ENCODE results near the gene GLUL. TPM values are rescaled to one million over a fixed set of nuclear protein-coding genes. Genes with fewer than 3 reads are reported as not detected.
A peak's percentile ranks its signal among the peaks of the same experiment; 100 is the strongest.

Gene GLUL
- total RNA-seq, 1 donor: 417 TPM

DNA sequence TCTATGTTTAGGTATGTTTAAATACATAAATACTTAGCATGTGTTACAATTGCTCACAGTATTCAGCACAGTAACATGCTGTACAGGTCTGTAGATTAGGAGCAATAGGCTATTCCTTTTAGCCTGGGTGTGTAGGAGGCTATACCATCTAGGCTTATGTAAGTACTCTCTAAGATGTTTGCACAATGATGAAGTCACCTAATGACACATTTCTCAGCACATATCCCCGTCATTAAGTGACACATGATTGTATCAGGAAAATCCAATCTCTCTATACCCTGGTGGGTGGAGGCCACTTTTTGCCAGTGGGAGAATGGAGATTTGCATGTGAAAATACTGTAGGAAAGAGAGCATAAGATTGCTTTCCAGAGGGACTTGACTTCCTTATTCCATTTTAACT, 14.4 kb upstream of the GLUL start:
- Histone ChIP-seq H3K4me3 (ENCODE audit: low read length) (no peak overlapping the region), H3K9me3 (ENCODE audit: low read depth, low read length) (peaks cover 8% of the 10 kb centered on the region), H3K4me1 (ENCODE audit: insufficient read depth, low read length) (no peaks in the 10 kb centered on the region), H3K27me3 (ENCODE audit: insufficient read depth, low read length) (peaks cover 5% of the 10 kb centered on the region)

DNA sequence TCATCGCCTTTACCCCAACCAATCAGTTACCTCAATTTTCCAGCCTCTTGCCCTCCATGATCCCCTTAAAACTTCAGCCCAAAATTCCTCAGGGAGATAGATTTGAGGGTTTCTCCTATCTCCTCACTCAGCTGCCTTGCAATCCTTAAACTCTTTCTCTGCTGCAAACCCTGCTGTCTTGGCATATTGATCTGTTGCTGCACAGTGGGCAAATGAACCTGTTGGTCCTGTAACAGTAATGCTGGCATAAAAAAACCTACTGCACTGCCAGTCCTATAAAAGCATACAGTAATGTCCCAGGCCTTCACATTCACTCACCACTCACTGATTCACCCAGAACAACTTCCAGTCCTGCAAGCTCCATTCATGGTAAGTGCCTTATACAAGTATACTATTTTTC, 14.0 kb upstream of the GLUL start:
- Histone ChIP-seq H3K9me3 (ENCODE audit: low read depth, low read length) (peaks cover 8% of the 10 kb centered on the region), H3K4me1 (ENCODE audit: insufficient read depth, low read length) (no peaks in the 10 kb centered on the region), H3K27me3 (ENCODE audit: insufficient read depth, low read length) (peaks cover 5% of the 10 kb centered on the region), H3K4me3 (ENCODE audit: low read length) (no peak overlapping the region)

GRCh38 chr1:182404781-182405180, 13.2 kb upstream of the GLUL start:
- Histone ChIP-seq H3K4me1 (ENCODE audit: insufficient read depth, low read length) (no peaks in the 10 kb centered on the region), H3K27me3 (ENCODE audit: insufficient read depth, low read length) (peaks cover 5% of the 10 kb centered on the region), H3K9me3 (ENCODE audit: low read depth, low read length) (peaks cover 8% of the 10 kb centered on the region), H3K4me3 (ENCODE audit: low read length) (no peak overlapping the region)

GRCh38 chr1:182400567-182400966, 9.0 kb upstream of the GLUL start, which contains the start of gene TEDDM1:
TEDDM1 (minus strand) TSS chr1:182400667; CDS start chr1:182400485, 182 bp downstream.
- Histone ChIP-seq H3K4me1 (ENCODE audit: insufficient read depth, low read length) (peaks cover 10% of the 10 kb centered on the region), H3K27me3 (ENCODE audit: insufficient read depth, low read length) (peaks cover 2% of the 10 kb centered on the region), H3K9me3 (ENCODE audit: low read depth, low read length) (peaks cover 2% of the 10 kb centered on the region), H3K4me3 (ENCODE audit: low read length) (no peak within 1 kb of the TSS)

GRCh38 chr1:182397653-182398393, 6.2 kb upstream of the GLUL start:
- H3K4me1 ChIP-seq (ENCODE audit: insufficient read depth, low read length): peaks cover 34% of the 10 kb centered on the region

DNA sequence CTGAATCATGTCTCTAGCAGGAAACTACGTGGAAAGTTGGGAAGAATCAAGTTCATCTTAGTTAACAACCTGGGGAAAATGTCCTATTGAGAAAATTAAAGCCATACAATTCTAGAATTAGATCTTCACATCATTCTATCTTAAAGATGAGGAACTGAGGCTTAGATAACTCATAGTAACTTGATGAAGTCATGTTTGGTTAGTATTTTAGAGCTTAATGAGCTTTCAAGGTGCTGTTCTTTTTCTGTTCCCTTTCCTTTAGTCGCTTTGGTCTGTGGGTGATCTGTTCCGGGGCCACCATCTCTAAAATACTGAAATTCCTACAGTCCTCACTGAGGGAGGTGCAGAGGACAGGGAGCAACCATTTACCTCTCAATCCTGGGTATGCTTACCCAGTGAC, 4.3 kb upstream of the GLUL start:
- no peaks in the 10 kb centered on the region for H3K9me3 ChIP-seq (ENCODE audit: low read depth, low read length)
- H3K27me3 ChIP-seq (ENCODE audit: insufficient read depth, low read length): no peaks in the 10 kb centered on the region
- H3K4me1 ChIP-seq (ENCODE audit: insufficient read depth, low read length): peaks cover 43% of the 10 kb centered on the region
- no peak overlapping the region for H3K4me3 ChIP-seq (ENCODE audit: low read length)

More at GRCh38 chr1:182397653-182398393, 6.2 kb upstream of the GLUL start:
- H3K4me3 ChIP-seq (ENCODE audit: low read length): no peak overlapping the region
- no peaks in the 10 kb centered on the region for H3K27me3 ChIP-seq (ENCODE audit: insufficient read depth, low read length)
- H3K9me3 ChIP-seq (ENCODE audit: low read depth, low read length): no peaks in the 10 kb centered on the region

DNA sequence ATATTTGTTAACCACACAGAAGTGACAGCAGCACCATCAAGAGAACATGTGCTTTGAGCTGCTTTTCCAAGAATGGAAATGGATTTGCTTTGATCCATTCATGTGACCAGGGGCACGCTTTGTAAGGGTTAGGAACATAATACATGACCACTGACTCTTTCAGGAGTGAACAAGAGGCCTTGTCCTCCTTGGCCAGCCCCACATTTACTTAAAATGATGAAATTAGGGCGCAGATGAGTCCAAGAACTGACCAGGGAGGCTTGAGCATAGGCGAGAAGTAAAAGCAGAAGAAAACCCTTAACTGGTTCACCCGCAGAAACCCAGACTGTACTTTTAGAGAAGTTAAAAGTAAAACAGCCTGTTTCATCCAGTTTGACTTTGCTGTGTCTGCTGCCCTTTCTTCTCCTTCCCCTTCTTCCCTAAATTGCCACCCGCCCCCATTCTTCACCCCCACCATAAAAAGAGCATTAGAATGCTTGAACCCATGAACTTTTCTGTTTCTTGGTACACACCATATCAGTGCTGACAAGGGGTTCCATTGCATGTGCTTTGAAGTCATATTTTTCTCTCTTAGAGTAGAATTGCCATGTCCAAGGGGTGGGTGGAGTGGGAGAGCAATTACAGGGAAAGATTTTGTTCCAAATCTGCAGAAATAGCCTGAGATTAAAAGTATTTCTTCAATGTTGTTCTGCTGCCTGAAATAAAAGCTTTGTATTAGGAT, 2.6 kb upstream of the GLUL start:
- Histone ChIP-seq H3K27me3 (ENCODE audit: insufficient read depth, low read length) (no peaks in the 10 kb centered on the region), H3K4me3 (ENCODE audit: low read length) (no peak overlapping the region), H3K9me3 (ENCODE audit: low read depth, low read length) (no peaks in the 10 kb centered on the region), H3K4me1 (ENCODE audit: insufficient read depth, low read length) (peaks cover 52% of the 10 kb centered on the region)

DNA sequence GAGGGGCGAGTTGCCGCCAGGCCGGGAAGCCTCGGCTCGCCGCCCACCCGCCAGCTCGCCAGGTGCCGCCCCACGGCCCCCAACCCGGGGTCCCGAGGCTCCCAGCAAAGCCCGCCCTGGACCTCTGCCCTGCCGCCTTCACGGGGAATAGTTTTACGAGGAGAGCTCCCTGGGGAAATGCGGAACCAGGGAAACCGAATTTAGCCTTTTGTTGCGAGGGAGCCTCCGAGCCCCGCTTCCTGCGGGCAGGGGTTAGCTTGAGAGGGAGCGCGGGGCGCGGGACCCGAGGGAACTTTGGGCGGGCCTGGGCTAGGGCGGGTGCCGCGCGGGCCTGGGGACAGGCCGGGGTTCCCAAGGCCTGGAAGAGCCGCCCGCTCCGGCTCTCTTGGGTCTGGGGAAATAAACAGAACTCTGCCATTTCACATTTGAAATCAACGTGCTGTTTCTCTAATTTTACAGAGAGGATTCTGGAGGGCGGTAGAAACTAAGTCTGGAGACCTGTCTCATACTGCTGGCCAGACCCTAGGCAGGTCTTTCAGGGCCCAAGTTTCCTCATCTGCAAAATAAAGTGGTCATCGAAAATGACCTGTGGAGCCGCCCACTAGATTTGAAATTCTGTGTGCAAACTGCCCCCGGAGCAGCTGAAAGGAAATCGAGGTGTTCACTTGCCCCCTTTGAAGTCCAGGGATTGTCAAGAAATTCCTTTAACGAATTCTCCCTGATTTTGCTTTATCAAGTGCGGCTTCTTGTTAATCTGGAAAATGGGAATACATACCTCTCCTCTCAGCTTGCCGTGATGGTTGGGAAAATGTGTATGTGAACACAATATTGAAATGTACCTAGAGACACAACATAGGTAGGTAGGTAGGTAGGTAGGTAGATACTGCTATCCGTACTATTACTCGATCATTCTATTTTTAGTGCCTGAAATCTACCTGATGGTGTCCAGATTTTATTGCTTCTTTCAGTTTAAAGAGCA, 749 bp upstream of the GLUL start:
- no peaks in the 10 kb centered on the region for H3K27me3 ChIP-seq (ENCODE audit: insufficient read depth, low read length)
- peaks cover 58% of the 10 kb centered on the region for H3K4me1 ChIP-seq (ENCODE audit: insufficient read depth, low read length)
- H3K9me3 ChIP-seq (ENCODE audit: low read depth, low read length): no peaks in the 10 kb centered on the region
- H3K4me3 ChIP-seq (ENCODE audit: low read length): peak overlapping the region; percentile 82

DNA sequence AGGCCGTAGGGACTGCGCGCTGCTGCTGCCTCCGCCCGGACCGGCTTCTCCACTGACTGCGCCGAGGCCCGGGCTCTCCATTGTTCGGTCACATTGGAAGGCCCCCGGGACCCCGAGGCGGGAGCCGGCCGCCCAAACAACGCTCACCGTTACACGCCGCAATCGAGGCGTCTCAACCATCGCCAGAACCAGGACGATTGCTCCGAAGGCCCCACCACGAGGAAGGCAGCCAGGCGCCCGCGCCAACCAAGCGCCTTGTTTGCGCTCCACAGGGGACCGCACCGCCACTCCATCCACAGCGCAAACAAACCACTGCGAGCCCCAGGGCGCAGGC, 595 bp downstream of the GLUL start:
- peaks cover 51% of the 10 kb centered on the region for H3K4me1 ChIP-seq (ENCODE audit: insufficient read depth, low read length)
- no peaks in the 10 kb centered on the region for H3K9me3 ChIP-seq (ENCODE audit: low read depth, low read length)
- H3K27me3 ChIP-seq (ENCODE audit: insufficient read depth, low read length): no peaks in the 10 kb centered on the region
- peak overlapping the region; percentile 82 for H3K4me3 ChIP-seq (ENCODE audit: low read length)

DNA sequence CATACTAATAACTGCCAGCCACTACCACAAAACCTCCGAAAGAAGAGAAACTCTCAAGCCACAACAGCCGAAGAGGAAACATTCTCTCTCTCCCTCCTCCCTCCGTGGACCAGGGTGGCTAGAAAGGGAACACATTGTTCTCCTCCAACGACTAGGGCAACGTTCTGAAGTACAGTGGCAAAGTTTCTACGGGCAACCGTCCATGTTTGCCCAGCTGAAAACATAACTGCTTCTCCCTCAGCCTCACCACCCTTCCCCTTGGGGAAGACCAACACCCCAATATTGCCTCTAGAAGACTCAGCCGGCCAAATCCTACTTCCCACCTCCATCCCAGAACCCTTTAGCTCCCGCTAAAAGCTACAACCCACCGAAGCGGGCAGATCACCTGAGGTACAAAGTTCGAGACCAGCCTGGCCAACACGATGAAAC, 2.0 kb downstream of the GLUL start:
- no peaks in the 10 kb centered on the region for H3K27me3 ChIP-seq (ENCODE audit: insufficient read depth, low read length)
- H3K4me3 ChIP-seq (ENCODE audit: low read length): peak overlapping the region; percentile 82
- H3K4me1 ChIP-seq (ENCODE audit: insufficient read depth, low read length): peaks cover 45% of the 10 kb centered on the region
- no peaks in the 10 kb centered on the region for H3K9me3 ChIP-seq (ENCODE audit: low read depth, low read length)

DNA sequence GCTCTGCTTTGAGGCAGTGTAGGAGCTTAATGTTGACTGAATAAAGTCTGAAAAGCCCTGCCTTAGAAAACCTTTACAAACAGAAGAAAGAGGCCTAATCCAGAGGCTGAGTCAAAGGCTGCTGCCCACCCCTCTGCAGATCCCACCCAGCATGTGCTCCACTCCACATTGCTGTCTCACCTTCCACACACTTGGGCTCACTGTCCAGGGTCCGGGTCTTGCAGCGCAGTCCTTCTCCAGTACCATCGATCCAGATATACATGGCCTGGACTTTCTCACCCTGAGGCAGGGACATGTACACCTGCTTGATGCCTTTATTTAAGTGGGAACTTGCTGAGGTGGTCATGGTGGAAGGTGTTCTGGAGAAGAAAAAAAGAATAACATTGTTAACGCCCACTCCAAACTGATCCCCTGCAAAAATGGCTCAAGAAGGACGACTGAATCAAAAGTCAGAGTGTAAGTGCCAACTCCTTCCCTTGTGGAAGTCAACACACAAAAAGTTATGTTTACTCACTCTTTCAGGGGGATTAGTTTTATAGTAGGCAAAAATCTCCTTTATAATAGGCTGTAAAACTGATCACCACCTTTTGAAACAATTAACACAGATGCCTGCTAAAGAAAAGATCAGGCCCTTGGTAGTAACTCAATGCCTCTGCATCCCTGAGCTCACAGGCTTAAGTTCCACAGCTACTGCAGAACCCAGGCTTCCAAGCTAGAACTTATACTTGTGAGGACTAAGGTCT, 3.0 kb downstream of the GLUL start:
- Histone ChIP-seq H3K9me3 (ENCODE audit: low read depth, low read length) (no peaks in the 10 kb centered on the region), H3K4me3 (ENCODE audit: low read length) (peak overlapping the region; percentile 82), H3K27me3 (ENCODE audit: insufficient read depth, low read length) (no peaks in the 10 kb centered on the region), H3K4me1 (ENCODE audit: insufficient read depth, low read length) (peaks cover 34% of the 10 kb centered on the region)

GRCh38 chr1:182387566-182387965, 4.0 kb downstream of the GLUL start:
- peaks cover 24% of the 10 kb centered on the region for H3K4me1 ChIP-seq (ENCODE audit: insufficient read depth, low read length)
- H3K27me3 ChIP-seq (ENCODE audit: insufficient read depth, low read length): no peaks in the 10 kb centered on the region
- H3K4me3 ChIP-seq (ENCODE audit: low read length): no peak overlapping the region
- H3K9me3 ChIP-seq (ENCODE audit: low read depth, low read length): no peaks in the 10 kb centered on the region

- Histone ChIP-seq H3K27me3 (ENCODE audit: insufficient read depth, low read length) (no peaks in the 10 kb centered on the region), H3K4me1 (ENCODE audit: insufficient read depth, low read length) (peaks cover 18% of the 10 kb centered on the region), H3K4me3 (ENCODE audit: low read length) (no peak overlapping the region), H3K9me3 (ENCODE audit: low read depth, low read length) (no peaks in the 10 kb centered on the region)
Observed at GRCh38 chr1:182386980-182387379, 4.6 kb downstream of the GLUL start.
